ENCODE measurements around the gene UNK.

The UNK gene

DNA sequence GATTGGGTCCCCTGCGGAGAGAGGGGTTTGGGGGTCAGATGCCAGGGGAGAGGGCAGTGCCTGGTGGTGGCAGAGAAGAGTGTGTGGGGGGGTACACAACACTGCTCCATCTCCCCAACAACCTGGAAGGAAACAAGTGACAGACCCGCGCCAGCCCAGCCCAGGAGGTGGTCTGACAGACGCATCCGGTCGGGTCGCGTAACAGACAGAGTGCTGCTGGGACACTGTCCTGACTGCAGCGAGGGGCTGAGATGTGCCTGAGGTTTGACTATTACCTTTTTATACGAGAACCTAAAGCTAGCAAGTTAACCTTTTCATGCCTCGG, 43.4 kb downstream of the UNK start:
- TF ChIP-seq, protein P1, sequence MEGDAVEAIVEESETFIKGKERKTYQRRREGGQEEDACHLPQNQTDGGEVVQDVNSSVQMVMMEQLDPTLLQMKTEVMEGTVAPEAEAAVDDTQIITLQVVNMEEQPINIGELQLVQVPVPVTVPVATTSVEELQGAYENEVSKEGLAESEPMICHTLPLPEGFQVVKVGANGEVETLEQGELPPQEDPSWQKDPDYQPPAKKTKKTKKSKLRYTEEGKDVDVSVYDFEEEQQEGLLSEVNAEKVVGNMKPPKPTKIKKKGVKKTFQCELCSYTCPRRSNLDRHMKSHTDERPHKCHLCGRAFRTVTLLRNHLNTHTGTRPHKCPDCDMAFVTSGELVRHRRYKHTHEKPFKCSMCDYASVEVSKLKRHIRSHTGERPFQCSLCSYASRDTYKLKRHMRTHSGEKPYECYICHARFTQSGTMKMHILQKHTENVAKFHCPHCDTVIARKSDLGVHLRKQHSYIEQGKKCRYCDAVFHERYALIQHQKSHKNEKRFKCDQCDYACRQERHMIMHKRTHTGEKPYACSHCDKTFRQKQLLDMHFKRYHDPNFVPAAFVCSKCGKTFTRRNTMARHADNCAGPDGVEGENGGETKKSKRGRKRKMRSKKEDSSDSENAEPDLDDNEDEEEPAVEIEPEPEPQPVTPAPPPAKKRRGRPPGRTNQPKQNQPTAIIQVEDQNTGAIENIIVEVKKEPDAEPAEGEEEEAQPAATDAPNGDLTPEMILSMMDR (IDR thresholded peaks at IDR 0.05; ENCODE audit: borderline replicate concordance, insufficient read depth, low read depth, low read length): no peak
- H3K4me3 ChIP-seq (ENCODE audit: low read depth, low read length): no peak overlapping the region

- no peak overlapping the region for H3K4me3 ChIP-seq (ENCODE audit: low read depth, low read length)
- TF ChIP-seq, protein P1 (IDR thresholded peaks at IDR 0.05; ENCODE audit: borderline replicate concordance, insufficient read depth, low read depth, low read length): no peak
These were observed 44.1 kb downstream of the UNK start for GRCh38 chr17:75828741-75829140.

DNA sequence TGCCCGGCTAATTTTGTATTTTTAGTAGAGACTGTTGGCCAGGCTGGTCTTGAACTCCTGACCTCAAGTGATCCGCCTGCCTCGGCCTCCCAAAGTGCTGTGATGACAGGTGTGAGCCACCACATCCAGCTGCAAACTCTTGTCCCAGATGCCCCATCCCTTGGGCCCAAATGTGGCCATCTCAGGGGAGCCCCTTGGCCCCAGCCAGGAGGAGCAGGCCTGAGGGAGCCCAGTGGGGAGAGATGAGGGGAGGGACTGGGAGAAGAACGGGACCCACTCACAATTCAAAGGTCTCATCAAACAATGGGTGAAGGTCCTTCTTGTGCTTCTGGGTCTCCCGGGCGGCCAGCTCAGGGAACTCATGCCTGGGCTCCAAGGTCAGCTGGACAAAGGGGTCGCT, 45.1 kb downstream of the UNK start:
- H3K4me3 ChIP-seq (ENCODE audit: low read depth, low read length): no peak overlapping the region
- TF ChIP-seq, protein P1 (IDR thresholded peaks at IDR 0.05; ENCODE audit: borderline replicate concordance, insufficient read depth, low read depth, low read length): no peak

- H3K4me3 ChIP-seq (ENCODE audit: low read depth, low read length): no peak overlapping the region
- TF ChIP-seq, protein P1 (IDR thresholded peaks at IDR 0.05; ENCODE audit: borderline replicate concordance, insufficient read depth, low read depth, low read length): peak; percentile 71
These were observed 45.8 kb downstream of the UNK start for GRCh38 chr17:75830164-75831031.

DNA sequence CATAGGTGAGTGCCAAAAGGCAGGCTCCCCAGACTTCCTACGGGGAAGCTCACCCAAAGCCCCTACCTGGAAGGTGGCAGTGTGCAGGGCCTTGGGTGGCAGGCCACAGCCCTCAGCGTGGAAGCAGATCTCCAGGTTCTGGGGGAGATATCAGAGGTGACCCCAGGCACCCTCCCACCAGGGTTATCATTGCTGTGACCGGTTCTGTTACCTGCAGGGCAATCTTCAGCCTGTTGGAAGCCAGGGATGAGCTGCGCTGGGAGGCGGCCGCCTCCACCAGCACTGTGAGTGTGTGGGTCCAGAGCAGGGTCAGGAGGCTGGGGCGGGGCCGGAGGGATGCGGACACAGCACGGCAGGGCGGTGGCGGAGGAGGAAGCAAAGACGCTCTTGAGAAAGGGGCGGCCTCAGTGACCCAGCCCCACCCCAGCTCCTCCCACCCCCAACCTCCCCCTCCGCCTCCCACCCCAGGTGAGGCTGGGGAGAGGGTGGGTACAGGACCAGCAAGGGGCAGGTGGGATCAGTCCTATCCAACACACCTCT, 46.5 kb downstream of the UNK start:
- no peak overlapping the region for H3K4me3 ChIP-seq (ENCODE audit: low read depth, low read length)
- TF ChIP-seq, protein P1 (IDR thresholded peaks at IDR 0.05; ENCODE audit: borderline replicate concordance, insufficient read depth, low read depth, low read length): no peak

DNA sequence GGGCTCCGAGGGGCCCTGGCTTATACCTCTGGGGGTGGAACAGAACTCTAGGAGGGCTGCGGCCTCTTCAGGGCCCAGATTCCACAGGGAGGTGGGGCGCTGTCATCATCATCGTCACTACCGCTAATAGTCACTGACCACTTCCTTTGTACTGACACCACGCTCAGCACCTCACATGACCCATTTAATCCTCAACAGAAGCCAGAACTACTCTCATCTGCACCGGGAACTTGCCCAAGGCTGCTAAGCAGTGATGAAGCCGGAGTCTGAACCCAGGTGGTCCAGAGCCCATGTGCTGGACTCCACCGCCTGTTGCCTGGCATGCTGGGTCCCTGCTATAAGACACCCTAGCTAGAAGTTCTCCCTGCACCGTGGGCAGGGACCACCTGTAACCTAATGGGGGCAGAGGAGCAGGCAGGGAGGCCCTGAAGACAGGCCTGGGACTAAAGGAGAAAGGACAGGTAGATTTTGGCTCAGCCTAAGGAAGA, 47.6 kb downstream of the UNK start:
- H3K4me3 ChIP-seq (ENCODE audit: low read depth, low read length): no peak overlapping the region
- TF ChIP-seq, protein P1 (IDR thresholded peaks at IDR 0.05; ENCODE audit: borderline replicate concordance, insufficient read depth, low read depth, low read length): no peak
